Activated CD4-positive, alpha-beta T cell treated with anti-CD3 and anti-CD28 coated beads for 48 hours (primary cell): ENCODE results near the gene ELL2.

ENCODE experiments used
- DNase-seq: peaks from one replicate; pipeline ENCODE4 v3.0.0-alpha.2; 2020

ELL2 gene

DNA sequence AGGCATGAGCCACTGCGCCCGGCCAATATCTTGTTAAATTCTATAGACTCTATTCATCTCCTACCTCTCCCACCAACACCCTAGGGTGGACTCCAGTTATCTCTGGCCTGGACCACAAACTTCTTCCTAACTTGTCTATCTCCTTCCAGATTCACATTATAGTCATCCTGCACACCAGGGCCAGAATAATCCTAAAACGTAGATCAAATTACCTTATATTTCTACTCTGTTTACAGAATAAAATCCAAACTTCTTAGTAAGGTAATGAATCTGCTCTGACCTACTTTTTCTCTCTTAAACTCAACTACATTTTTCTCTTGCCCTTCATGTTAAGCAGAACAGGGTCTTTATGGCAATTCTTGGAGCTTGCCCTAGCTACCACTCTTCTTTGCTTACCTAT, 6.9 kb downstream of the ELL2 start:
- DNase-seq: no peak

DNA sequence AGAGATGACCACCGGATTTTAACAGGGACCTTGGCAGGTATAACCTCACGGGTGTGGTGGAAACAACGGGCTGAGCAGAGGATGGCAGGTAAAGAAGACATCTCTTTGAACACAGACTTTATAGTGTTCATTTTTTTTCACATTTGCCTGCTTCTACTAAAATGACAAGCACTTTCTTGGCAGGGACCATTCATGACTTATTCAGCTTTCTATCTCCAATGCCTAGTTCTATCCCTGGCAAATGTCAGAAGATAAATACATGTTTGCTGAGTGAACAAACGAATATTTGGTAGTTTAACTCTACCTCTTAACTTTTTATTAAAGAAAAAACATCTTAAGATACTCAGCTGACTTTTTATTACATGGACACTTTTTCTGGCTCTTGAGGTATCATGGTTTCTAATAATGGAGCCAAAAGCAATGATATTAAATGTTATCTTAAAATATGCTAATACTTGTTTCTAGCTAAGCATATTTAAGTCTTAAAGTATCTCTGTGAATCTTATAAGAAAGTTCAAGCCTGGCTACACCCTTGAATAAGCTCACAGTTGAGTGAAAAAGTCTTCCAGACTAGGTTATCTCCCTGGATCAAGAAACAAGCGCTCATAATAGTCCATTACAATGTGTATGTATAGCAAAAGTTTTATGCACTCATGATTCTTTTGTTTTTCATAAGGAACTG, 8.5 kb downstream of the ELL2 start:
- no peak for DNase-seq

DNA sequence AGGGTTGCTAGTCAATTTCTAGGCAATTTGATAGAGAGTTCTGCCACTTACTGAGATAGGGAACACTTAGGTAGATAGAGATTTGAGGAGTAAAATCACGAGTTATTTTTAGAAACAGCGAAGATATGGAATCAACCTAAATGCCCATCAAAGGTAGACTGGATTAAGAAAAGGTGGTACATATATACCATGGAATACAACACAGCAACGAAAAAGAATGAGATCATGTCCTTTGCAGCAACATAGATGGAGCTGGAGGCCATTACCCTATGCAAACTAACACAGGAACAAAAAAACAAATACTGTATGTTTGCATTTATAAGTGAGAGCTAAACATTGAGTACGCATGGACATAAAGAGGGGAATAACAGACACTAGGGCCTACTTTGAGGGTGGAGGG, 9.7 kb downstream of the ELL2 start:
- no peak for DNase-seq

DNA sequence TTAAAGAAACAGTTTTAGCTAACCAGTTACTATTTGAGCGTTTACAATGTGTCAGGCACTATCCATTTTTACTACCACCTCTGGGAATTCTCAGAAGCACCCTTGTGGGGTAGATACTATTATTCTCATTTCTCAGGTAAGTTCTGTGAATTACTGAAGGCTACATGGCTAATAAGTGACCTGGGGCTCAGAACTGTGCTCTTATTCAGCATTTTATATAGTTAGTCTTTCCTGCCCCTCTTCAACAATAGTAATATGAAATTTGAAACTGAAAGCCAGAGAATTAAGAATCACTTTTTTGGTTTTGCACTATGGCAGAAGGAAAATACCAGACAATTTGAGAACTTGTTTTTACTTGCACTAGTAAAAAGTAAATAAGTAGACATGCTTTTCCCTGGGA, 11.8 kb downstream of the ELL2 start:
- no peak for DNase-seq

DNA sequence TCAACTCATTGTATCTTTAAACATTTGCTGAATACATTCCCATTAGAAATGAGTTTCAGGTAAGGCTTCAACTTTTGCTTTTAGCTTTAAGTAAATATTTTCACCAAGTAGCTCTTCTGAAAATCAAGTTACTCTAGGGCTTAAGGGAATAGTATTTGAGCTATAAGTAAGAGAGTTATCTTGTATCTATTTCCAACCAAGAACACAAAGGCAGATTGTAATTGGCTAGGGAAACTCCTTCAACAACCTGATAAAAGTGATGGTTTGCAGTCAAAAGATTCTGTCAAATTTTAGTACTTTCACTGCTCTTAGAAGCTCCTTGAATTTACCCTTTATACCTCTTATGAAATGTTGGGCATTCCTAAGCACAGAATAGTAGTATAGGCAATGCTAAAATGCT, 13.0 kb downstream of the ELL2 start:
- no peak for DNase-seq

DNA sequence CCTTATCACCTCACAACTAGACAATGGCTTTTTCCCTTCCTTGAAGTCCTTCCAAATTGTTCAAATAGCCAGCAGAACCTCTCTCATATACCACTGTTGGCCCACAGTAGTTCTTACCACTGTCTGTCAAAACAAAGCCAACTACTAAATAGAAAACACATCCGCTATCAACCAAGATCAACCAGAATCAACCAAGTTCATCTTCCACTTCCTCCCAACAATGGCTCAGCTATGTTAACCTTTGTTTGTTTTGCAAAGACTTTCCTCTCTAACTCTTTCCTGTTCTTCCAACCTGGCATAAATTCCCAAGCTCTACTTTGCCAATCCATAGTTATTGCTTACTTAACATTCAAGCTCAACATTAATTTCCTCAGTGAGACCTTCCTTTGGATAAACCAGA, 15.2 kb downstream of the ELL2 start:
- DNase-seq: no peak

DNA sequence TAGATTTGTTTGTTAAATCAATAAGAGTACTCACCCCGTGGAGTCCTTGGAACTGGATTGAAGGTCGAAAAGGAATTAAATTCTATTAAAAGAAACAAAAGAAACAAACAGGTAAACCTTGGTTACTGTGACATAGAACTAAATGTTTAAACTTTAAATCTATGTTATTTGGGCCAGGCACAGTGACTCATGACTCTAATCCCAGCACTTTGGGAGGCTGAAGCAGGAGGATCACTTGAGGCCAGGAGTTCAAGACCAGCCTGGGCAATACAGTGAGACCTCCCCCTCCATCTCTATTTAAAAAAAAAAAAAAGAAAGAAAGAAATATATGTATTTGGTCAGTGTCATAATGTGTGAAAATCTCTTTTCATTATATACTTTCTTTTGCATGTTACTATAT, 18.7 kb downstream of the ELL2 start:
- DNase-seq: no peak

DNA sequence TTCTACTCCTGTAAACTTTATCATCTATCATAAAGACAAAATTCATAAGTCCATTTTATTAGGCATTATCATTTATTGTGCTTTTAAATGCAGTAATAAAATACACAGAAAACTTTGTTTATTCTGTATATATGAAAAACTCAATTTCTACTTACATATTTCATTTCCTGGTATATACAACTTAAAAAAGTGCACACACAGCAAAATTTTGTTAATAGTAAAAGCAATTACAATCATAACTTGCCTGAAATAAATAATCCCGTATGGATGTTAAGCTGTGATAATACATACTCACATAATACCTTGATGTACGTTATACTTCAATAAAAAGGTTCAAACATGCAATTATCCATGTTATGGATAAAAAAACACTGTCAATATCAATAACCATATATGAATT, 19.2 kb downstream of the ELL2 start:
- no peak for DNase-seq

DNA sequence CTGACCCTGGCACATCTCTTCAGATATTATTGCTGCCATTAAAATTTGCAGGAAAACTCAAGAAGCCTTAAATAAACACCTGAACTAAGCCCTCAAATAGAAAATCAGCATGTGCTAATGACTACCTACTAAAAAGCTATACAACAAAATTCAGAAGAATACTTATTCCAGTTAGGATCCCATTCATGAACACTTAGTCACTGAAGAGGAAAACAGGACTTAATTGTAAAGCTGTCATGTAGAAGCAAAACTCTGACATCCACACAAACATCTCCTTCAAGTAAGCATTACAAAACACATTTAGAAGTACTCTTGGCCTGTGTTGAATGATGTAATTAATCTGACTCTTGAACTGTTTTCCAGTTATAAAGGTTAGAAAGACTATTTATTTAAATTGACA, 19.9 kb downstream of the ELL2 start:
- no peak for DNase-seq

DNA sequence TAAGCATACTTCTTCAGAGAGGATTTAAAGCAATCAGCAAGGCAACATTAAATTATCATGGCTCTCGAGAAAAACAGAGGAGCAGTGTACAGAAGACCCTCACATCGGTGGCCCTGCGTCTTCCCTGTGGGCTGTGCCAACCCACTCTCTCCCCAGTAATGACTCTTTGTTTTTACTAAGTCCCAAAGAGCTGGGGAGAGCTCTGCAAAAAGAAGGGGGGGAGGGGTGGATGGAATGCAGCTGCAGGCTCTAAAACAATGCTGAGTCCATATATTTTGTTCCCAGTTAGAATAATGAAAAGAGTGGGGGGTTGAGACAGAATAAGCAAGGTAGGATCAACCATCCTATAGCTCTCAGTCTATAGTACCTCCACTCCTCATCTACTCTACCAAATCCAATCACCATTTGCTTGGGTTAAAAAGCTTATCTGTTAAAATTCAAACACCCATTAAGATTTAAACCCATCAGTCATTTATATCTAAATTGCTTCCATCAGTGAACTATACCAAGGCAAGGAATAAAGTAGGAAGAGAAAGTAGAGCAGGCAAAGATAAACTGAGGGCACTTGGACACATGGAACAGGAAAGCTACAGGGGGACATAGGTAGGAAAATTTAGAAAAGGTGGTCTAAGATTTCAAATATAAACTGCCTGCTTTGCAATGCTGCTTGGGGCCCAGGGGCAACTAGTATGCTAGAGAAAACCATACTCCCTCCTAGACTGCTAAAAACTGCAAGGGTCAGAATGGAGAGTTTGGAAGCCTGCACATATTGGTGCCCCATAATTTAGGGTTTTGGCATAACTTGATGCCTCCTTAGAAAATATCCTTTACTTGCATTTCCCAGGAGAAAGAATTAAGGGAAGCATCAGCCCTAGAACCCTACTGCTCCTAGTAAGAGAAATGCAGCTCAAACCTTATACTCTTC, 20.6 kb downstream of the ELL2 start:
- no peak for DNase-seq

DNA sequence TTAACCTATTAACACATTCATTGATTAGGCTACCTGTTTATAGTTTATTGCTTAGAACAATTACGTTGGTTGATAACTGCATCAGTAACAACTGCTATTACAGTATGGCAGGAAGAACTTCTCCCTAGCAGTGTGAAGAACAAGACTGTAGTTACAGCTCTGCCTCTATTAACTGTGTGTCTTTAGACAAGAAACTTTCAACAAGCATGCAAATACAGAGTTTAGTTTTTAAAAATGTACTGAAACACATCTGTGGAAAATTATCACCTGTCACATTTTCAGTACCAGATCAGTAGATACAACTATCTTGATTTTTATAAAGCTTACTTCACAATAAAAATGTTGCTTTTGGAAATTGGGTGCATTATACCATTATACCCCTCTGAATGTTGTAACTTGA, 22.2 kb downstream of the ELL2 start:
- DNase-seq: no peak

DNA sequence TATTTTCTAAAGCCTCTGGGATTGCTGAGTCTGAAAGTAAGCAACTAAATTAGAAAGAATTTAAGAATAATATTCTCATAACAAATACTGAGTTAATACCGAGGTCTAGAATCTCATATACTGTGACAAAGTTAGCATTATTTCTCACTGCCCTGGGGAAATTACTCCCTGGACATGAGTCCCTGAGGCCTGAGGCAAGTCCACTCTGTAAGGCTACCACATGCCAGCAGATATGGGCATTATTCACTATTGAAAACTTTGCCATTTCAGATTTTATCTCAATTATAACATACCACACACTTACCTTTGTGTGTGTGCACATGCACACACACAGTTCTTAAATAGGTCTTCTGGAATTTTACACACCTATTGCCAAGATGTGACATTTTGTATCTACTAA, 22.9 kb downstream of the ELL2 start:
- no peak for DNase-seq

DNA sequence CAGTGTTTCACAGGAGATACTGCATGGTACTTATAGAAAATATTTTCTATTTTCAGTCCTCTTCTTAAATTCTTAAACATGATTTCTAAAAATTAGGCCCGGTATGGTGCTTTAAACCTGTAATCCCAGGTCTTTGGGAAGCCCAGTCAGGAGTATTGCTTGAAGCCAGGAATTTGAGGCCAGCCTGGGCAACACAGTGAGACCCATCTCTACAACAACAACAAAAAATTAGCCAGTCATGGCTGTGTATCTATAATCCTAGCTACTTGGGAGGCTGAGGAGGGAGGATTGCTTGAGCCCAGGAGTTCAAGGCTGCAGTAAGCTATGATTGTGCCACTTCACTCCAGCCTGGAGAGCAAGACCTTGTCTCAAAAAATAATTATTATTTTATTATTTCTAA, 23.3 kb downstream of the ELL2 start:
- DNase-seq: no peak

DNA sequence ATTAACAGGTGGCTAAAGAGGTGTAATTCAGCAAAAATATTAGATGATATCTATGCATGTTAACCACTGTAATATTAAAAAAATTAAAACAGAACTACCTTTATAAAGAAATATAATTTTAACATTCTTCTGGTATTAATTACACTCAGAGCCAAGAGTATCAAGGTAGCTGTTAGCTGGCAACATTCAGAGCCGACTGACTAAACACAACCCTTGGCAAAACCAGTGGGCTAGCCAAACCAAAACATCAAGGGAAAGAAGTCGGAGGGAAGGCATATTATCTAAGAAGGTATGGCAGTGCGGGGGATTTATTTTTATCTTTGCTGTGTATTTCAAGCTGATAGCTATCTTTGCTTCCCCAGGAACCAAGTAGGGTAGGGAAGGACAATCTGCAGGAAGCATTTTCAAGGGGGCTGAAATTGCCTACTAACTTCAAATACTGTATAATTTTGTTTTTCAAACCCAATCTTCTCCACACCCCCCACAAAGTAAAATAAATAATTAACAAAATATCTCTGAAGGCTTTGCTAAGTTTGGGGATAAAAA, 24.0 kb downstream of the ELL2 start:
- DNase-seq: no peak

DNA sequence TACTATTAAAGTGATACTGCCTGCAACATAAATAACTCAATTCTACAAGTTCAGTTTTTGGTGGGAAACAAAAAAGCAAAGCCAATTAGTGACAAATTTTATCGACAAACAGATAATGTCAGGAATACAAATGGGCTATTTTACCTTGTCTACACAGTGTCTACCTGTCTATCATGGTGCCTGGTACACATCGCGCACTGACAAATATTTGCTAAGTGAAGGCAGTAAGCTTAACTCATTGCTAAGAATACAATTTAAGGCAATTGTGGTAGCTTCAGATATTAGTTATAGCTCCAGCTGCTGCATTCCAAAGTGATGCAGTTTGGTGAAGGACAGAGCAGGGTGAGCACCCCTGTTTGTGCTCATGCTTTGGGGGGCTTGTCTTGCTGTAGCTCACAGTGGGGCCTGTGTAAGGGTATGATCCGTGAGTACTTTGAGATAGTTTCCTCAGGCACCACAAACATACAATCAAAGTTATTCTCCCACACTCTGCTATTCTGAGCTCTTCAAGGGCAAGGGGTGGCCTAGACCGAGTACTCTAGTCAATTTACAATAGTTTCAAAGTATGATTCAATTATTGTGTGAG, 24.7 kb downstream of the ELL2 start:
- DNase-seq: no peak

DNA sequence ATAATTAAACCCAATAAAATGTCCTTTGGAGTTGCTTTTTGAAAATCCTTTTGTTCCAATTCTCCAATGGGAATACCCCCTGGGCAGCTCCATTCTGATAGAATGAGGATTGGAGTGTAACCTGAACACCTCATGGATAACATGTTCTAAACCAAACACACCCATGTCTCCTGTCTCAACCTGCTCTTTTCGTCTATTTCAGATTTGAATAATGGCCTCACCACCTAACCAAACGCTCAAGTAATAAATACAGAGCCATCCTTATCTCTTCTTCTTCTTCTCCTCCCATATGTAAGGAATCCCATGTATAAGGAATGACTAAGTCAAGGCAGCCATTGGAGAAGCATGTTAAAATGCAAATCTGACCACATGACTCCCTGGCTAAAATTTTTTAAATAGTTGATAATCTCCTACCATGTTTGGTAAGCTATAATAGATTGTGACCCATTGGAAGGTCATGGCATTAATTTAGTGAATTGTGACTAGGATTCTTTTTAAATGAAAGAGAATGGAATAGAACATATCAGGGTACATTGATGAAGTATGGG, 26.0 kb downstream of the ELL2 start:
- no peak for DNase-seq

DNA sequence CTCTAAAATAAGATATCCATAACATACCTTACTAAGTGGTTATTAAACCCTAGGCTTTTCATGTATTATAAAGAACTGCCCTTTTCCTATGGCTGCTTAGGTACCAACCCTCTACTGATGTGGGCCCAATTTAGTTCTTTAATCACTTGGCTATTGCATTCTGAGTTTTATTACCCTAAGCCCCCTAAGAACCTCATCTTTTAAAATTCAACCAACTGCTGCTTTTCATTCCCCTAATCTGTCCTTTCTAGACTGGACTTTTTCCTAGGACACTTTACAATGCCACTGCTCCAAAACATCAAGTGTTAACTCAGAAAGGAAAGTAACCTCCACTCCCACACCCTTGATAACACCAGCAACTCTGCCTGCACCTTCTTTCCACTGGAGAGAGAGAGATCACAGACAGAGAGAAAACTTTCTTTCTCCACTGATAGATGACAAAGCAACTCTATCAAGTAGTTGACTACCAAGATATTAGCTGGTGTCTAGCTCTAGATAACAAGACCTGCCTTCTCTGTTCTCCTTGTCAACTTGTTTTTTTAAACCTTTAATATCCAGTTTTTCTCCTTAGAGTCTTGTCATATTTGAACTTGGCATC, 27.3 kb downstream of the ELL2 start:
- no peak for DNase-seq

DNA sequence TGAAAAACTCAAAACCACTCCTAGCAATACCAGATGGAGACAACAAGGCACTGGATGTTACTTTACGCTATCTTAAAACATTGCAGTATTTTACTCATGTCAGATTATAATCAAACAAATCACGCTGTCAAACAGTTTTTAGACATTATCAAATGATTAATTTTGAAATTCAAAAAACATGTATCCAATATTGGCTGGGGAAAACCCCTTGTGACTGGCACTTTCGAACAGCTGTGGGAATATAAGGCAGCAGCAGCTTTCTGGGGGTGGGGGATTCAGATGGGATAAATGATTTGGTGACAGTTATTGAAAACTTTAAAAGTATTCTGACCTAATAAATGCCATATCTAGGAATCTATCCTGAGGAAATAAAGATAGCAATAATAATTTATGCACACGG, 28.7 kb downstream of the ELL2 start:
- DNase-seq: no peak

DNA sequence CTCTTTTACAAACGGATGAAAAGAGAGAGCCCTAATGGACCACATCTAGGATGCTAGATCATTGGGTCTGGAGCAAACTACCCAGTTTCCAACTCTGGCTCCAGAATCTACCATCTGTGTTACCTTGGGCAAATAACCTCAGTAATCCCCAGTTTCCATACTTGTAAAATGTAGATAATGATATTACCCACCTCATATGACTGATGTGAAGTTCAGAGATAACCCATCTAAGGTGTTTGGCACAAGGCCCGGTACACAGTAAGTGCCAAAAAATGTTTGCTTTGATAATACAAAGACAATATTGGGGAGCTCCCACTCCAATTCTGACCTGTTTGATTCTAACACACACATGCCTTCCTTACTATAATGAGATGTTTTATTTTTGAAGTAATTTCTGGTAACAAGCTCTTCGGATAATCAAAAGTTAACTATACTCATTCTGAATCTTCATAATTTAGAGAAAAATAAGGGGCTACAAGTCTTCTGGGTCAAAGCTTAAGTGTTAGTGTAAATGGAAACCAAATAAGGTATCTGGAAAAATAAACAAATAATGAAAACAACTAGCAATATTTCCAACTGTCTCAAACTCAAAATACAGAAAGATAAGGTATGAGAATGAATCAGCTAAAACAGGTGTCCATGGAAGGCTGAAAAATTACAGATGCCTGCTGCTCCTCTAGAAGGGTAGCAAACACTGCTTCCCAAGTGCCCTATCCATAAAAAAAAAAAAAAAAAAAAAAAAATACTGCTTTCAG, 30.4 kb downstream of the ELL2 start:
- no peak for DNase-seq

DNA sequence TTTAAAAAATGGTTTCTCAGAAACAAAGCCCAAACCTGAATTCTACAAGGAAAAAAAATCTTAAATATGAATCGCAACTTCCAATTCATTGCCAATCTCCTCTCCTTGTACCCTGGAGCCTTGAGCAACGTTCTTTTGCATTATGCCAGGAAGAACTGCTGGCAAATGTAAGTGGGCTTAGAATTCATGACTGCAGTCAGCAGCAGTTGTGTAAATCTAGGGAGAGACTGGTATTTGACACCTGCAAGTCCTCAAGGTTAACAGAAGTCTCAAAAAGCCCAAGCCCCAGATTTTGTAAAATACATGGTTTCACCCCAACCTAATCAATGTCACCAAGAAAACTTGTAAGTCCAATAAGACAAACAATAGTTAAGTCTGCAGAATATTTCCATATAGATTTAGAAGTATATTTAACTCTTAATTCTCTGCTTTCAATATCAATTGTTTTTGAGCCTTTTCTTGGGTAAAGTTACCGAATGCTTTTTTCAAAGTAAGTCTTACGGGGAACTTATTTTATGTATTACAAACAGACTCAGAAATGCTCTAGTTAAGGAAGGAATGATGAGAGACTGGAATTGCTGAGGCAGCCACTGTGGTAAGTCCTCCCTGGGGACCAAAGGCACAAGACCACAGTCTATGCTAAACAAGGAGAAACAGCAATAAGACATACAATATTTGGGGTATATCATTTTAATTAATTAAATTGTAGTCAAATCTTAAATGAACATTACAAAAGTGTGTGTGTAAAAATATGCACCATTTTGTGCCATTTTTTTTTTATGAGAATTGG, 31.3 kb downstream of the ELL2 start:
- DNase-seq: no peak

DNA sequence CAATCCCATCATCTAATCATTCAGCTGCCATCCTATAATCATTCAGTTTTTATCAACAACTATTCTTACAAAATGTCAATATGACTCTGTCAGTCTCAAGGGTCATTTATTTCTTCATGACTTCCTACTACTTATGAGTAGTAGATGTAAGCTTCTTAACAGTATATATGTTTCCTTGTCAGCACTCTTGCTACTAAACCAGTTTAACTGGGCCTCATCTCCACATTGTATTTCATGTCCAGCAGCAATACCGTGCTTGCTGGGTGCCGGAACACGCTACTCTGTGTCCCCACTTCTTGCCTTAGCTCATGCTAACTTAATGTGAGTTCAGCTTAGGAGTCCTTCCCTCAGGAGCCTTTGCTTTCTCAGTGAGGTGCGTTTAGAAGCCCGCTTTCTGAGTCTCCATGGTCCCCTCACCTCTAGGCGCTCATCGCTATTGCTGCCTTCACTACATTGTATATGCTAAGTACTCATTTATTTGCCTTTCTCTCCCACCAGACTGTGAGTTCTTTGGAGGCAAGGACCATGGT, 32.9 kb downstream of the ELL2 start:
- no peak for DNase-seq
